ENCODE data around the gene AMOTL2.
A peak's percentile ranks its signal among the peaks of the same experiment; 100 is the strongest.

The AMOTL2 gene

GRCh38 chr3:134364936-134365765 is 9.1 kb downstream of the AMOTL2 start:
- no peak for DNase-seq

- DNase-seq: peak in 1 of 2 donors; percentile 14
Measured at GRCh38 chr3:134364061-134364935, 9.9 kb downstream of the AMOTL2 start.

GRCh38 chr3:134363381-134363755 is 10.9 kb downstream of the AMOTL2 start:
- DNase-seq: no peak

GRCh38 chr3:134362670-134363380 is 11.4 kb downstream of the AMOTL2 start:
- no peak for DNase-seq

- no peak for DNase-seq
Measured at GRCh38 chr3:134362221-134362620, 12.0 kb downstream of the AMOTL2 start.

- no peak for DNase-seq
Measured at GRCh38 chr3:134361162-134361835, 12.9 kb downstream of the AMOTL2 start.

- no peak for DNase-seq
Measured at GRCh38 chr3:134360046-134360445, 14.2 kb downstream of the AMOTL2 start.

GRCh38 chr3:134359121-134360010 is 14.9 kb downstream of the AMOTL2 start:
- no peak for DNase-seq

- no peak for DNase-seq
Measured at GRCh38 chr3:134357914-134358811, 16.1 kb downstream of the AMOTL2 start.

- no peak for DNase-seq
Measured at GRCh38 chr3:134357261-134357913, 16.9 kb downstream of the AMOTL2 start.

GRCh38 chr3:134356411-134357040 is 17.7 kb downstream of the AMOTL2 start:
- no peak for DNase-seq

- DNase-seq: no peak
Measured at GRCh38 chr3:134355416-134355815, 18.8 kb downstream of the AMOTL2 start.

- no peak for DNase-seq
Measured at GRCh38 chr3:134354612-134355251, 19.5 kb downstream of the AMOTL2 start.

GRCh38 chr3:134353831-134354611 is 20.2 kb downstream of the AMOTL2 start:
- DNase-seq: no peak

- DNase-seq: no peak
Measured at GRCh38 chr3:134353171-134353825, 20.9 kb downstream of the AMOTL2 start.

GRCh38 chr3:134352031-134352671 is 22.1 kb downstream of the AMOTL2 start:
- no peak for DNase-seq

- DNase-seq: no peak
Measured at GRCh38 chr3:134351427-134351826, 22.8 kb downstream of the AMOTL2 start.

Data from activated CD4-positive, alpha-beta T cell treated with anti-CD3 and anti-CD28 coated beads for 4 hours (primary cell).